GM18508 (cell line): ENCODE measurements around the gene KIAA1671.
"Not testable (repeated sequence)": the region's sequence is repeated elsewhere in the genome, so short reads cannot be mapped to it uniquely, and the experiment has no call there.

Experiments
- ATAC-seq: cut with Tn5 transposase; IDR thresholded peaks from one replicate; pipeline ENCODE4 v1.9.1; 2021; ENCODE audit warnings: moderate number of reproducible peaks; ENCODE audit not compliant: insufficient read depth, unreplicated experiment

KIAA1671 gene

DNA sequence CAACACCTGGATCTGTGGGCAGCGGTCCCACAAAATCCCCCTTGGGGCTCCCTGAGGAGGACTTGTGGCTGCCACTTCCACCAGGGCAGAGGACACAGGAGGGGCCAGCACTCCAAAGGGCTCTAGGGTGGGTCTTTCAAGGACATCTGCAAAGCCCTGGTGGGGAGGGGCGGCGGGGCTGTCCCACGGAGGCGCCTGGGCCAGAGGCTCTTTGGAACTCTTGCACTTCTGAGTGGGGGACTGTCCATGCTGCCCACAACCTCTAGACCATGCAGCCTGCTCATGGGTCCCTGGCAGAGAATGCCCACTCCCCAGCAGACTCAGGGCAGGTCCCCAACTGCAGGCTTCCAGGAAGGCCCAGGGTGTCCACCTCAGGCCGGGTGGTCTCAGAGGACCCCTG lies 225.8 kb downstream of the KIAA1671 start:
- ATAC-seq = not testable (repeated sequence)

DNA sequence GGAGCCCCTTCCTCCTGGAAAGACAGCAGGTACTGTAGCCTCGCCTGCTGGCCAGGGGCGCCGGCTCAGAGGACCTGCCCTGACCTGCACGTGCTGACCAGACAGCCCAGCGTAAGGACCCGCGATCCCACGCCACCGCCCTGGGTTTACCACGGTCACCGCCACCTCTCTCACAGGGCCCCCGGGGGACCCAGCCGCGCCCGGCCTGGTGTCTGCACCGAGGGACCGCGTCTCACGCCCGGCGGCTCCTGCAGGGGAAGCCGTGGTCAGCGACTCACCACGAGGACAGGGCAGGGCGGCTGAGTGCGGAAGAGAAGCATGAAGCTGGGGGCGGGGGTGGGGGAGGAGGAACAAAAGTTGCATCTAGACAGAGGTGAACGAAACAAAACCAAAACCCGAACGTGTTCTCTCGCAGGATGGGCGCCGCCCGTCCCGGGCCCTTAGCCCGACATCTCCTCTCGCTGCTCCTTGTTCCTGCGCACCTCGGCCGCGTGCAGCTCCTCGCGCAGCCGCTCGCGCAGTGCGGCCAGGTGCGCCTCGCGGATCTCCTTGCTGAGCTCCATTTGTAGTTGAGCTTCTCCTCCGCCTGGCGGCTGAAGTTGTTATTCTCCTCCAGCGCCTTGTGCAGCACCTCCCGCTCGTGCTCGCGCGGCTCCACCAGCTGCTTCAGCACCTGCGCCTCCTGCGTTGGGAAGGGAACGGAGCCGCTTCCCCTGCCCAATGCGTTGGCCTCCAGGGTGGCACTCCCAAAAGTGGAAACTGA lies 226.5 kb downstream of the KIAA1671 start:
- ATAC-seq = not testable (repeated sequence)

DNA sequence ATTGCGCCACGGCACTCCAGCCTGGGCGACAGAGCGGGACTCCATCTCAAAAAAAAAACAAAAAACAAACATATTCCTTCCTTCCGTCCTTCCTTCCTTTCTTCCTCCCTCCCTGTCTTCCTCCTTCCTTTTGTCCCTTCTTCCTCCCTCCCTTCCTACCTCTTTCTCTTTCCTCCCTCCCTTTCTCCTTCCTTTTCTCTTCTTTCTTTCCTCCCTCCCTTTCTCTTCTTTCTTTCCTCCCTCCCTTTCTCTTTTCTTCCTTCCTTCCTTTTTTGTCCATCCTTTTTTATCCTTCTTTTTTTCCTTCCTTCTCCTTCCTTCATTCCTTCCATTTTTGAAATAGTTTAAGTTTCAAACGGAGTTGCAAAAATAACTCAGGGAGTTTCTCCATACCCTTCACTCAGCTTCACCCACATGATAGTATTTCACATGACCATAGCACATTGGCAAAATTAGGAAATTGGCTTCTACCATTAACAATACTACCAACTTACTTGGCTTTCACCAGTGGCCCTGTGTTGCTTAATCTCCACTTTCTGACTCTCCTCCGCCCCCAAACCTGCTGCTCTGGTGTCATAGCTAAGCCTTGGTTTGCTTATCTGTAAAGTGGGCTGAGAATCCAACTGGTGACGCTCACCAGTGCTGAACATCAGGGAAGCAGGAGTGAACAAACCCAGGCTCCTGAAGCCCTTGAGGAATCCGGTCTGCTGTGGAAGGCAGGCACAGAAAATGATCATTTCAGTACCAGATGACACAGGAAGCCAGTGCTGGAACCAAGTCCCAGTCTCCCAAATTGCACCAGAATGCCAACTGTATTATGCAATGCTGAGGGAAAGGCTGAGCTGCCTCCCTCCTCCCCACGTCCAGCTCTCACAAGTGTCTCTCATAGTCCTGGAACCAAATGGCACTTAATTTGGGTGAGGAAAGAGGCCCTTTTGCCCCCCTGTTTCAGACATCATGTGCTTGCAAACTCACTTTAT lies 229.9 kb downstream of the KIAA1671 start:
- ATAC-seq = no peak

DNA sequence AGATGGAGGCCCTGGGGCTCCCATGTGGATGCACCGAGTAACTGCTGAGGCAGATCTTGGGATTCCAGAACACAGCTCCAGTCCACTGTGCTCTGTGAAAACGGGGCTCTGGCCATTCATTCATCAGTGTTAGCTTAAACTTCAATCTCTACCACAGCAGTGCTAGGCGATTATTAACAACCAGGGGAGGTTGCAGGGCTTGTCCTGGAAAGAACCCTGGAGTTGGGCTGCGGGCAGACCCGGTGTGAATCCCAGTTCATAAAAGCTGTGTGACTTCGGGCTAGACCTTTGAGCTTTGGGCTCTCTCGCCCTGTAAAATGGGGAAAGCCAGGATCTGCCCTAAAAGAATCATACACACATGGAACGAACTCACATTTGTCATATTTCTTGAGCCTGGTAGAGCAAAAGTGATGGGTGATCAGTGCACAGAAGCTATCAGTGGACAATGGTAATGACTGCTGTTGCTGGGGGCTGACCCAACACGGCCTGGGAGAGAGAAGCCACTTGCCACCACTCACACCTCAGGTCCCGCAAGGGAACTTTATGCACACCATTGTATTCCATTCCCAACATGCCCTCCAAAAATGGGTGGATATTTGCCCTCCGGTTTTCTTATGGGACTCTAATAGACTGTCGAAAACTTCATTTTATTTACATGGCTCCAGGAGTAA lies 231.6 kb downstream of the KIAA1671 start:
- ATAC-seq = no peak

DNA sequence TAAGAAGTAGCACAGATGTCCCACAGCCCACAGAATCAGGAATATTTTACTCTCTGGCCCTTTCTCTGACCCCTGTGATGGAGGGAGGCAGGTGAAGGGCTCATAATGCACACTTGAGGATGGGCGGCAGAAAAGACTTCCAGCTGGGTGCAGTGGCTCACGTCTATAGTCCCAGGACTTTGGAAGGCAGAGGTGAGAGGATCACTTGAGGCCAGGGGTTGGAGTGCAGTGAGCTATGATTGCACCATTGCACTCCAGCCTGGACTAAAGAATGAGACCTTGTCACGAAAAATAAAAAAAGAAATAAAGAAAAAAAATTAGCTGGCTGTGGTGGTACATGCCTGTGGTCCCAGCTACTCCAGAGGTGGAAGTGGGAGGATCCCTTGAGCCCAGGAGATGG lies 233.6 kb downstream of the KIAA1671 start:
- no peak for ATAC-seq

DNA sequence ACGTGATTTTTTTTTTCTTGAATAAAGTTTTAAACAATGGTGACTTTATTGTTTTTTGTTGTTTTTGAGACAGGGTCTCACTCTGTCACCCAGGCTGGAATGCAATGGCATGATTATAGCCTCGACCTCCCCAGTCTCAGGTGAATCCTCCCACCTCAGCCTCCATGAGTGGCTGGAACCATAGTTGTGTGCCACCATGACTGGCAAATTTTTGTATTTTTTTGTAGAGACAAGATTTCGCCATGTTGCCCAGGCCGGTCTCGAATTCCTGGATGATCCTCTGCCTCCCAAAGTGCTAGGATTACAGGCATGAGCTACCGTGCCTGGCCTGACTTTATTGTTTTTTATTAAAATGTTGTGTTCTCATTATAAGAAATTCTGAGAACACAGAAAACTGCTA lies 235.0 kb downstream of the KIAA1671 start:
- ATAC-seq = no peak

DNA sequence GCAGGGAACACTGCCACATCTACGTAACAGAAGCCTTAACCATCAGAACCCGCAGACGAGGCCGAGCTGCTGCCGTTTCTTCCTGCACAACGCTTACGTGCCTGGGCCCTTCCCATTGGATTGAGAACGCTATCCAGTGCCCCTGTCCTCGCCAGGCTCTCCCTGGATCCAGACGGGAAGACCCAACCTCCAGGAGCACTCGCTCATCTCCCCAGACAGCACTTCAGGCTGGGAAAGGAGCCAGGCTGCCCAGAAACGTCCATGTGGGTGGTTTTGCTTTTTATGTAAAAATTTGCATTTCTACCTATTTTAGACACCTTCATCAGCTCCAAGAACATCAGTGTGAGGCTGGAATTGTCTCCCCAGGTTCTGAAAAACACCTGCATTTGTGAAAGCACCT lies 239.9 kb downstream of the KIAA1671 start:
- ATAC-seq = no peak

DNA sequence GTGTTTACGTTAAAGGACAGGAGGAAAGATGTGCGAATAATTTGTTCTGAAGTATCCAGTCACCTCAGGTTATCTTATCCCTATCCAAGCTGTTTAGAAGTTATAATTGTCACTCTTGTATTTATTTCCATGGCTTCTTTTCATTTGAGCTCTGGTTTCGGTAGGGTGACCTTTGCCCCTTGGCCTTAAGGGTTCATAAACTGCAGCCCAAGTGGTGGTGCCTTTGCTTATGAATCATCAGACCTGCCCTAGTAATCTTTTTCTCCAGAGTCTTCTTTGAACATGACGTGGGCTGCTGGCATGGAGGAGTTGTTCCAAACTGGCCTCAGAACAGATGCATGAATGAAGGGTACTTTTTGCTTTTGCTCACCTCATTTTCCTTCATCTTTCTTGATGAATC lies 240.6 kb downstream of the KIAA1671 start:
- ATAC-seq = no peak

DNA sequence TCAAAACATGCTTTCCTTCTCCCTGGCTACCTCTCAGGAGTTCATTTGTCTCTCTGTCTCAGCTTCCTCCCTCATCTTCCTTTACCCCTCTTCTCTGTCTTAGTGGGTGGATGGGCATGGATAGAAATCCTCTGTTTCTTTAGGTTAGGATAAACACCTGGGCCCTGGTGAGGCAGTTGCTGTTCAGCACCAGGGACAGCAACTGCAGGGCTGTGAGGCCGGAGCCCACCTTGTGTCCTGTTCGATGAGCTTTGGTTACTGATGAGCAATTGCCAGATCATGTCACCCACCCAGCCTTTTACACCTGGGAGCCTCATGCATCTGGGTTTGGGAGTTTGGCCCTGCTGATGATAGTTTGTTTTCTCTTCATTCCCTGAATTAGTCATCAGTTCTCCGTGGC lies 241.0 kb downstream of the KIAA1671 start:
- no peak for ATAC-seq

DNA sequence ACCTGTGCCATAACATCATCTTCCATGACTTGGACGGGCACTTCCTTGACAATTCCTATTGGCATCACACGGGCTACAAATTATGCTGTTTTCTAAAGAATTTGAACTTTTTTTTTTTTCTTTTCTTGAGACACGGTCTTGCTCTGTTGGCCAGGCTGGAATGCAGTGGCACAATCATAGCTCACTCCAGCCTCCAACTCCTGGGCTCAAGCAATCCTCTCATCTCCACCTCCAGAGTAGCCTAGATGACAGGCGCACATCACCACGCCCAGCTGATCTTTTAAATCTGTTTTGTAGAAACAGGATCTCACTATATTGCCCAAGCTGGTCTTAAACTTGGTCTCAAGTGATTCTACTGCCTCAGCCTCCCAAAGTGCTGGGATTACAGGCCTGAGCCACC lies 243.8 kb downstream of the KIAA1671 start:
- no peak for ATAC-seq

DNA sequence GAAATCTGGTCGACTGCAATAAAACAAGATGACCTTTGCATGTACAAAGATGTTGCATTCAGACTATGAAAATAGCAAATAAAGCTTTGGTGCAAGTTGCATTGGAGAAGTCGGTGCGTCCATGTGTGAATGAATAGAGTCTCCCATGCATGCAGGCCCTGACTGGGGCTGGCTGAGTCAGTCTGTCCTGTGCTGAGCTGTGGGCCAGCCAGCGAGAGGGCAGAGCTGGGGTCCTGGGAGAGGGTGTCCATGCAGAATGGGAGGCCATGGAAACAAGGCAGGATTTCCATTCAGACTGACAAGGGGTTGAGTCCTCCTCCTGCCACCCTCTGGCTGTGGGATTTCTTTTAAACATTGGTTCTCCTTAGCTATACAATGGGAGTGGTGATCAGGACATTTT lies 244.8 kb downstream of the KIAA1671 start:
- ATAC-seq = no peak

DNA sequence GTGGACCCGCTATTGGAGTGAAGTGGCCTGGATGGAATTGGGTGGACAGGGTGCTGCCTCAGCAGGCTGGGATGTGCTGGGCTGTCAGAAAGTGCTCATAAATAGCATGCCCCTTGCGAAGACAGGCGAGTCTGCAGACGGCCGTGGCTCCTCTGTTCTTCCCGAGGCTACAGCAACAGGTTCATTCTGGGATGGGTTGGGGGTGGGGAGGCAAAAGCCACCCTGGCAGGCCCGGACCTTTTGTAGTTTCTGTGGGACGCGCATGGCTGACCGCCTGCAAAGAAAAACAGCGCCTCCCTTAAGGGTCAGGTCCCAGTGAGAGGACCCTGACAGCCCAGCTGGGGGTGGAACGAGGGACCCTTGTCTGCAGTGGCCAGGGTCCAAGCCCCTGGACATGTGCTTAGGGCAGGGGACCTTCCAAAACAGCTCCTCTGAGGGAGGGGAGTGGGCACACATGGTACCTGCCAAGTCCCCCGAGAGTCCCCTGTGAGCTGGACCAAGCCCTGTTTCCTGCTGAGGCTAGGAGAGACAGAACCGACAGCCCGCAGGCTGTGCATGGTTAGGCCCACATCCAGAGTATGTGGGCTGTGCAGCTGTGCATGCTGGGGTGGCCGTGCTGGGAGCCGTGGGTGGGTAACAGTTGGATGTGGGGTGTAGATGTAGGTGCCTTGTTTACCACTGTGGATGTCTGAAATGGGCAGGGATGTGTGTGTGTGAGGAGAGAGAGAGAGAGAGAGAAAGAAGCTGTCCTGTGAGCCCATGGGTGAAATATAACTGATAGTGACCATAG lies 247.4 kb downstream of the KIAA1671 start, which contains the start of gene CRYBB3:
TSS of gene CRYBB3 (plus strand) at position 128 of the 790 bp plus-strand sequence. CDS start 1,539 bp downstream, outside the sequence.
- ATAC-seq = no peak

DNA sequence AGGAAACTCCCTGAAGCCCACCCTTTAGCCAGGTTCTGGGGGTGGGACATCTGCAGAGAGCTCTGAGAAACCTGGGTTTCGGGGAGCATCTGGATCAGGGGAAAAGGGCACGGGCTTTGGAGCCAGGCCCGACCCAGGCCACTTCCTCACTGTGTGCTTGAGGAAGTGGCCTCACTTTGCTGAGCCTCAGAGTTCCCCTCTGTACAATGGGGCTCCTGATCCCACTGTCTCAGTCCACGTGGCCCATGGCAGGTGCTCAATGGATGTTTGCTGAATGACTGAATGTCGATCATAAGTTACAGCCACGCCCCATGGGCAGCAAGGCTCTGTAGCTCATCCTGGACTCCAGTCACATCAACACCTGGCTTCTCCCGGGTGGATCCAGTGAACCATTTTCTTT lies 248.5 kb downstream of the KIAA1671 start:
- no peak for ATAC-seq

DNA sequence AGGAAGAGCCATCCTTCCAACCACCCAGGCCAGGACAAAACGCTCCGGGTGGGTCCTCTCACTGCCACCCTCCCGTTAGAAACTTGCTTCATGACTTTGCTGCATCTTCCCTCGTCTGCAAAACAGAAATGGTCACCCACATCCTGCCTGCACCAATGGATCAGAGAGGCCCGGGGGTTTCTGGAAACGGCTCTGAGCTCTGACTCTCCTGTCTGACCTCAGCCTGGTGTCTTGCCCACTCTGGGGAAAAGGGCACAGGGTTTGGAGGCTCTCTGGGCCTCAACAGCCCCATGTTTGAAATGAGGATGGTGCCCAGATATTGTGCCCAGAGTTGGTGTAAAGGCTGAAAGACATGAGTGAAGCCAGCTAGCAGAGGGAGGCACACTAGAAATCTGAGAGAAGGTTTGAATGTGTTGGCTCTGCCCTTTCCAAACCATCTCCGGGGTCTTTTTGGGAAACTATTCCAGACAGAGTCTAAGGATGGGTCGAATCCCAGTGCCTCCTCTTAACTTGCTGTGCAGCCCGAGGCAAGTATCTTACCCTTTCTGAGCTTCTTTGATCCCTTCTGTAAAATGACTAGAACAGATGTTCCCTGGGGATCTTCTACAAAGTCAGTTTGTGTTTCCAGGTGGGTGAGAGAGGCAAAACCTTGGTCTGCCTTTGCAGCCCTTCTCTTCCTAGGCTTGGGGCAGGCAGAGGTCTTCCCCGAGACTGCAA lies 249.2 kb downstream of the KIAA1671 start:
- ATAC-seq = no peak

DNA sequence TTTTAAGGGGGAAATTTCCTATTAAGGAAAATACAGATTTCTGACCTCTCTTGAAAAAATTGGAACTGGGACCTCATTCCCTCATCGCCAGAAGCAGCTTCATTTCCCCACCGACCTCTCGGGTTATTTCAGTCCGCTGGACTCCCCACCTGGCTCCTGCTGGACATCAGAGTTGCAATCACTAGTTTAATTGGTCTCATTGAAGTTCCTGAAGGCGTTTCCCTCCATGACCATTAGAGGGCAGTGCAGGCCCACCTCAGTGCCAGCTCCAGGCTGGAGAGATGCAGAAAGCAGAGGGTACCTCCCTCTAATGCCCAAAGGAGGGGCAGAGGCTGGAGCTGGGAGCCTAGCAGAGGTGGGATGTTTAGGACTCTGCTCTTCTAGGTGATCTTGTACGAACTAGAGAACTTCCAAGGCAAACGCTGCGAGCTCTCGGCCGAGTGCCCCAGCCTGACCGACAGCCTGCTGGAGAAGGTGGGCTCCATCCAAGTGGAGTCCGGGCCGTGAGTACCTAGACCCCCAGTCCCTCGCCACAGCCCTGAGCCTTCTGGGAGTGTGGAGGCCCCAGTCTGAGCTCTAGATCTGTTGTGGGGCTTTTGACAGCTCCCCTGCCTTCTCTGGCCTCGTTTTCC lies 249.9 kb downstream of the KIAA1671 start:
- ATAC-seq = no peak

DNA sequence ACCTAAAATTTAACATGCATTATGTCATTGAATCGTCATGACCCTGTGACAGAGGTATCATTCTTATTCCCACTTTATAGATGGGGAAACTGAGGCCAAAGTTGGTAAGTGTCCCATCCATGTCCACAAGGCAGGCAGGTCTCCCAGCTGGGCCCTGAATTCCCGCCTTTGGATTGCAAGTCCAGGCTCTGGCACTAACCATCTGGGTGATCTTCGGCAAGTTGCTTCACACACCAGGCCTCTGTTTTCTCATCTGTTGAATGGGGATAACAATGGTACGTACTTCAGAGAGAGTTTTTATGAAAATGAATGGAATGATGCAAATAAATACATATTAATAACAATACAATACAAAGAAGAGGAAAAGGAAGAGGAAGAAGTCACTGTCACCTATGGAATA lies 250.6 kb downstream of the KIAA1671 start:
- no peak for ATAC-seq

DNA sequence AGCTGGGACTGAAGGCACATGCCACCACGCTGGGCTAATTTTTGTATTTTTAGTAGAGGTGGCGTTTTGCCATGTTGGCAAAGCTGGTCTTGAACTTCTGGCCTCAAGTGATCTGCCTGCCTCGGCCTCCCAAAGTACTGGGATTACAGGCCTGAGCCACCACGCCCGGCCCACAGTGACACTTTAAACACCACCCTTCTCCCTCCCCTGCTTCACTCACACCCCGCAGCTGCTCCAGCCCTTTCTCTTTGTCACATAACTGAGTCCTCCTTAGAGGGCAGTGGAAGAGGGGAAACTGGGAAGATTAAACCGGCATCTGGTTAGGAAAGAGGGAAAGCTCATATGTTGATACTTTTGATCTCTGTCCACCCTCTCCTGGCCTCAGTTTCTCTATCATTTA lies 252.0 kb downstream of the KIAA1671 start:
- ATAC-seq = not testable (repeated sequence)

DNA sequence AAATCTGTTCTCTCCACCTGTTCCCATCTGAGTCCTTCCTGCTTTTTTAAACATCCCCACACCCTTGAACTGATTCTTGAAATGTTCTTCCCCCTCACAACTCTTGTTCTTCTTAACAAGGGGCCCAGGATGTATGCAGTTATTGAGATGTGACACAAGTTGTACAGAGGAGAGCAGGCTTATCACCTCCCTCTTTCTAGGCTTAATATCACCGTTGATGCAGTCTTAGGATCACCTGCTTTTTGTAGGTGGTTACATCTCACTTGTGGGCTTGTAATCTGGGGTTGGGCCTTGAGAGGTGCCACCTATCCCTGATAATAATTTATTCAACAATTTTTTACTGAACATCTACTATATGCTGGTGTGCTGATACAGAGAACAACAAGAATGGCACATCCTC lies 253.3 kb downstream of the KIAA1671 start:
- no peak for ATAC-seq

DNA sequence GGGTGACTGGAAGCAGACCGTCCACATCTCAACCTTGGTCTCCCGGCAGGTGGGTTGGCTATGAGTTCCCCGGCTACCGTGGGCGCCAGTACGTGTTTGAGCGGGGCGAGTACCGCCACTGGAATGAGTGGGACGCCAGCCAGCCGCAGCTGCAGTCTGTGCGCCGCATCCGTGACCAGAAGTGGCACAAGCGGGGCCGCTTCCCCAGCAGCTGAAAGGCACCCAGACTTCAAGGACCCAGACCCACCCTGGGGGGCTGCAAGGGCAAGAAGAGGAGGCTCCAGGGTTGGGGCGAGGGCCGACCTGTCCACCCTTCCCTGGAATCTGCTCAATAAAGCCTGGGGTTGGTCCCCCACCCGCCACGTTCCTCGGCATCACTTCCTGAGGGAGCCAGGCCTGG lies 254.5 kb downstream of the KIAA1671 start:
- no peak for ATAC-seq
